ENCODE measurements around the gene COPA. TPM values are rescaled to one million over a fixed set of nuclear protein-coding genes. Genes with fewer than 3 reads are reported as not detected.
"Not testable (repeated sequence)": the region's sequence is repeated elsewhere in the genome, so short reads cannot be mapped to it uniquely, and the experiment has no call there.

The COPA gene
- total RNA-seq: 100 to 1,000 TPM; 115 to 120 TPM
- polyA plus RNA-seq: 100 to 1,000 TPM; 101 to 124 (median 120) TPM
- 155 to 264 (median 218) reads per million in 6 experiments for total RNA-seq

GRCh38 chr1:160342953-160343869 lies at the start of gene COPA, which contains the start of gene NCSTN:
Gene COPA, minus strand, starts transcription at chr1:160343250. Its CDS starts 80 bp downstream, at chr1:160343170.
Gene NCSTN, plus strand, starts transcription at chr1:160343383. Its CDS starts 14 bp downstream, at chr1:160343397.
- peaks cover 11 to 51% (median 11%) of the 10 kb centered on the region in 3 donors for H3K36me3 Mint-ChIP-seq
- peak; percentile 73 to 97 (median 90) for DNase-seq
- H3K4me1 Mint-ChIP-seq: peaks cover 32 to 79% (median 68%) of the 10 kb centered on the region in 4 donors
- no peaks in the 10 kb centered on the region for H3K9me3 Mint-ChIP-seq
- POLR2A ChIA-PET: interaction anchor here (0.6 to 1.3 kb wide), 4 partner anchors 23 to 237 kb away, joined by 3 to 5 read pairs (median 4); partner anchors contain the start of gene PEX19
- peak; percentile 97 to 98 for ATAC-seq
- H3K27me3 Mint-ChIP-seq: no peaks in the 10 kb centered on the region
- peak within 1 kb of the TSS; percentile 100 for H3K27ac Mint-ChIP-seq
- H3K4me3 Mint-ChIP-seq: peak within 1 kb of the TSS; percentile 95 to 100 (median 100)

GRCh38 chr1:160388406-160388805 lies 45.4 kb upstream of the COPA start:
- H3K9me3 Mint-ChIP-seq, H3K4me3 Mint-ChIP-seq, POLR2A ChIA-PET, DNase-seq, H3K27ac Mint-ChIP-seq, ATAC-seq, H3K36me3 Mint-ChIP-seq, H3K4me1 Mint-ChIP-seq: not testable (repeated sequence)
- H3K27me3 Mint-ChIP-seq: peaks cover 0 to 14% (median 6%) of the 10 kb centered on the region in 5 donors

- not testable (repeated sequence) for H3K4me3 Mint-ChIP-seq
These were observed 41.8 kb upstream of the COPA start for GRCh38 chr1:160384812-160385211.

GRCh38 chr1:160377585-160378206 lies 34.6 kb upstream of the COPA start:
- H3K36me3 Mint-ChIP-seq: no peaks in the 10 kb centered on the region
- POLR2A ChIA-PET: no interaction called here
- no peak overlapping the region for H3K27ac Mint-ChIP-seq
- H3K4me3 Mint-ChIP-seq: no peak overlapping the region
- H3K9me3 Mint-ChIP-seq: no peaks in the 10 kb centered on the region
- peaks cover 0 to 8% (median 2%) of the 10 kb centered on the region in 5 donors for H3K27me3 Mint-ChIP-seq
- ATAC-seq (no peak), DNase-seq (no peak)
- peaks cover 9 to 21% (median 14%) of the 10 kb centered on the region in 4 donors for H3K4me1 Mint-ChIP-seq

More at GRCh38 chr1:160384812-160385211, 41.8 kb upstream of the COPA start:
- ATAC-seq, H3K27ac Mint-ChIP-seq, H3K36me3 Mint-ChIP-seq, H3K9me3 Mint-ChIP-seq, DNase-seq, POLR2A ChIA-PET, H3K4me1 Mint-ChIP-seq: not testable (repeated sequence)
- peaks cover 0 to 14% (median 4%) of the 10 kb centered on the region in 5 donors for H3K27me3 Mint-ChIP-seq

- ATAC-seq: peak; percentile 77 to 90
- DNase-seq: peak in 6 of 10 donors; percentile 12 to 52 (median 40)
- Mint-ChIP-seq H3K36me3 (no peaks in the 10 kb centered on the region), H3K4me3 (peak overlapping the region in 3 of 10 donors; percentile 16 to 48 (median 20)), H3K4me1 (peaks cover 11 to 21% (median 14%) of the 10 kb centered on the region in 4 donors), H3K27me3 (peaks cover 0 to 8% (median 2%) of the 10 kb centered on the region in 5 donors), H3K9me3 (no peaks in the 10 kb centered on the region), H3K27ac (peak overlapping the region in 1 of 10 donors; percentile 13)
- POLR2A ChIA-PET: interaction anchor here (0.6 kb wide), 1 partner anchor 169 kb away, joined by 5 read pairs; no protein-coding TSS in a partner anchor
These were observed 33.6 kb upstream of the COPA start for GRCh38 chr1:160376525-160377131.

- Mint-ChIP-seq H3K27ac (peak overlapping the region in 5 of 10 donors; percentile 7 to 69 (median 53)), H3K36me3 (no peaks in the 10 kb centered on the region), H3K4me3 (peak overlapping the region in 8 of 10 donors; percentile 5 to 67 (median 42)), H3K27me3 (peaks cover 0 to 8% (median 2%) of the 10 kb centered on the region in 5 donors), H3K9me3 (no peaks in the 10 kb centered on the region), H3K4me1 (peaks cover 11 to 21% (median 14%) of the 10 kb centered on the region in 4 donors)
- POLR2A ChIA-PET: interaction anchor here (0.7 to 1.4 kb wide), 2 partner anchors 11 to 24 kb away, joined by 3 to 5 read pairs; no protein-coding TSS in a partner anchor
- ATAC-seq (peak in 1 of 2 donors; percentile 20), DNase-seq (no peak)
These were observed 32.9 kb upstream of the COPA start for GRCh38 chr1:160375788-160376524.

GRCh38 chr1:160374306-160375110 lies 31.5 kb upstream of the COPA start:
- Mint-ChIP-seq H3K27ac (peak overlapping the region in 1 of 10 donors; percentile 24), H3K36me3 (no peaks in the 10 kb centered on the region), H3K9me3 (no peaks in the 10 kb centered on the region), H3K4me1 (peaks cover 11 to 21% (median 14%) of the 10 kb centered on the region in 4 donors), H3K27me3 (peaks cover 0 to 8% (median 2%) of the 10 kb centered on the region in 5 donors), H3K4me3 (no peak overlapping the region)
- DNase-seq (no peak), ATAC-seq (no peak)
- POLR2A ChIA-PET: interaction anchor here (0.7 to 1.4 kb wide), 2 partner anchors 23 to 148 kb away, joined by 3 to 4 read pairs; no protein-coding TSS in a partner anchor

GRCh38 chr1:160373696-160374095 lies 30.6 kb upstream of the COPA start:
- POLR2A ChIA-PET: interaction anchor here (0.6 kb wide), 1 partner anchor 95 kb away, joined by 4 read pairs; no protein-coding TSS in a partner anchor
- Mint-ChIP-seq H3K27ac (peak overlapping the region in 1 of 10 donors; percentile 71), H3K9me3 (no peaks in the 10 kb centered on the region), H3K4me3 (no peak overlapping the region), H3K36me3 (no peaks in the 10 kb centered on the region), H3K4me1 (peaks cover 11 to 21% (median 14%) of the 10 kb centered on the region in 4 donors), H3K27me3 (peaks cover 0 to 8% (median 2%) of the 10 kb centered on the region in 5 donors)
- no peak for DNase-seq
- no peak for ATAC-seq

GRCh38 chr1:160371756-160372155 lies 28.7 kb upstream of the COPA start:
- Mint-ChIP-seq H3K4me3 (no peak overlapping the region), H3K9me3 (no peaks in the 10 kb centered on the region), H3K27ac (peak overlapping the region in 1 of 10 donors; percentile 73), H3K4me1 (peaks cover 13 to 21% (median 14%) of the 10 kb centered on the region in 4 donors), H3K36me3 (no peaks in the 10 kb centered on the region), H3K27me3 (peaks cover 0 to 8% (median 2%) of the 10 kb centered on the region in 5 donors)
- POLR2A ChIA-PET: interaction anchor here (0.6 kb wide), 2 partner anchors 9 to 87 kb away, joined by 3 read pairs; partner anchors contain the start of gene PEX19
- no peak for ATAC-seq
- DNase-seq: no peak

- ATAC-seq (no peak), DNase-seq (no peak)
- peaks cover 0 to 8% (median 0%) of the 10 kb centered on the region in 5 donors for H3K27me3 Mint-ChIP-seq
- H3K36me3 Mint-ChIP-seq: no peaks in the 10 kb centered on the region
- H3K9me3 Mint-ChIP-seq: no peaks in the 10 kb centered on the region
- peak overlapping the region in 1 of 10 donors; percentile 73 for H3K27ac Mint-ChIP-seq
- POLR2A ChIA-PET: interaction anchor here (0.6 kb wide), 1 partner anchor 9 kb away, joined by 3 read pairs; no protein-coding TSS in a partner anchor
- peaks cover 9 to 17% (median 10%) of the 10 kb centered on the region in 4 donors for H3K4me1 Mint-ChIP-seq
- H3K4me3 Mint-ChIP-seq: no peak overlapping the region
These were observed 28.2 kb upstream of the COPA start for GRCh38 chr1:160371346-160371631.

All from naive thymus-derived CD8-positive, alpha-beta T cell (primary cell).